Measurements from ENCODE around the gene RABL2A. TPM values are rescaled to one million over a fixed set of nuclear protein-coding genes. Genes with fewer than 3 reads are reported as not detected.
"Not testable (repeated sequence)": the region's sequence is repeated elsewhere in the genome, so short reads cannot be mapped to it uniquely, and the experiment has no call there.

RABL2A gene
- total RNA-seq, 1 donor from 2014 or later, result 24.9 TPM

- H3K4me1 Mint-ChIP-seq (ENCODE audit: unreplicated experiment); H3K27me3 Mint-ChIP-seq (ENCODE audit: unreplicated experiment): not testable (repeated sequence)
These were observed 23.0 kb upstream of the RABL2A start for GRCh38 chr2:113604085-113604477.

GRCh38 chr2:113604661-113605060, 22.4 kb upstream of the RABL2A start:
- H3K4me1 Mint-ChIP-seq (ENCODE audit: unreplicated experiment); H3K9me3 Mint-ChIP-seq (ENCODE audit: unreplicated experiment); DNase-seq (ENCODE audit: extremely low spot score, unreplicated experiment); H3K36me3 Mint-ChIP-seq (ENCODE audit: unreplicated experiment); H3K27me3 Mint-ChIP-seq (ENCODE audit: unreplicated experiment): not testable (repeated sequence)
- Mint-ChIP-seq H3K4me3 (ENCODE audit: unreplicated experiment) (peak overlapping the region; percentile 82), H3K27ac (ENCODE audit: unreplicated experiment) (peak overlapping the region; percentile 93)

More at GRCh38 chr2:113604085-113604477, 23.0 kb upstream of the RABL2A start:
- peak overlapping the region; percentile 82 for H3K4me3 Mint-ChIP-seq (ENCODE audit: unreplicated experiment)
- not testable (repeated sequence) for H3K9me3 Mint-ChIP-seq (ENCODE audit: unreplicated experiment); H3K36me3 Mint-ChIP-seq (ENCODE audit: unreplicated experiment)
- H3K27ac Mint-ChIP-seq (ENCODE audit: unreplicated experiment), result peak overlapping the region; percentile 93
- DNase-seq (ENCODE audit: extremely low spot score, unreplicated experiment), result peak; percentile 98
- TF ChIP-seq, protein P1, sequence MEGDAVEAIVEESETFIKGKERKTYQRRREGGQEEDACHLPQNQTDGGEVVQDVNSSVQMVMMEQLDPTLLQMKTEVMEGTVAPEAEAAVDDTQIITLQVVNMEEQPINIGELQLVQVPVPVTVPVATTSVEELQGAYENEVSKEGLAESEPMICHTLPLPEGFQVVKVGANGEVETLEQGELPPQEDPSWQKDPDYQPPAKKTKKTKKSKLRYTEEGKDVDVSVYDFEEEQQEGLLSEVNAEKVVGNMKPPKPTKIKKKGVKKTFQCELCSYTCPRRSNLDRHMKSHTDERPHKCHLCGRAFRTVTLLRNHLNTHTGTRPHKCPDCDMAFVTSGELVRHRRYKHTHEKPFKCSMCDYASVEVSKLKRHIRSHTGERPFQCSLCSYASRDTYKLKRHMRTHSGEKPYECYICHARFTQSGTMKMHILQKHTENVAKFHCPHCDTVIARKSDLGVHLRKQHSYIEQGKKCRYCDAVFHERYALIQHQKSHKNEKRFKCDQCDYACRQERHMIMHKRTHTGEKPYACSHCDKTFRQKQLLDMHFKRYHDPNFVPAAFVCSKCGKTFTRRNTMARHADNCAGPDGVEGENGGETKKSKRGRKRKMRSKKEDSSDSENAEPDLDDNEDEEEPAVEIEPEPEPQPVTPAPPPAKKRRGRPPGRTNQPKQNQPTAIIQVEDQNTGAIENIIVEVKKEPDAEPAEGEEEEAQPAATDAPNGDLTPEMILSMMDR (IDR thresholded peaks at IDR 0.05), result peak; percentile 94

DNA sequence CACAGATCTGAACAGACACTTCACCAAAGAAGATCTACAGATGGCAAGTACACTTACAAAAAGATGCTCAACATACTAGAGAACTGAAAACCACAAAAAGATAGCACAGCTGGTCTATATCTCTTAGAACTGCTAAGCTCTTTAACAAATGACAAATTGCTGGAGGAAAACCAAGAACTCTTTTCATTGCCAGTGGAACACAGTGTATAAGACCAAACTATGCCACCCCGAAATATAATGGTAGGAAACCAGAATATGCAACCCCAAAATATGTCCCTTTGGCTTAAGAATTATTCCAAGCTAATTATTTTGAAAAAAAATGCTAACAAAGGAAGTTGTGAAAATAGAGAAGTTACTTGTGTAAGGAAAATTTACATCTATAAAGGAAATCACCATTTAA, 21.0 kb upstream of the RABL2A start:
- H3K36me3 Mint-ChIP-seq (ENCODE audit: unreplicated experiment); H3K9me3 Mint-ChIP-seq (ENCODE audit: unreplicated experiment); H3K4me1 Mint-ChIP-seq (ENCODE audit: unreplicated experiment); H3K27me3 Mint-ChIP-seq (ENCODE audit: unreplicated experiment); DNase-seq (ENCODE audit: extremely low spot score, unreplicated experiment); H3K27ac Mint-ChIP-seq (ENCODE audit: unreplicated experiment); H3K4me3 Mint-ChIP-seq (ENCODE audit: unreplicated experiment): not testable (repeated sequence)

GRCh38 chr2:113609822-113610221, 17.2 kb upstream of the RABL2A start:
- not testable (repeated sequence) for H3K27ac Mint-ChIP-seq (ENCODE audit: unreplicated experiment); H3K27me3 Mint-ChIP-seq (ENCODE audit: unreplicated experiment); H3K4me3 Mint-ChIP-seq (ENCODE audit: unreplicated experiment); H3K4me1 Mint-ChIP-seq (ENCODE audit: unreplicated experiment); H3K36me3 Mint-ChIP-seq (ENCODE audit: unreplicated experiment); DNase-seq (ENCODE audit: extremely low spot score, unreplicated experiment); H3K9me3 Mint-ChIP-seq (ENCODE audit: unreplicated experiment)

DNA sequence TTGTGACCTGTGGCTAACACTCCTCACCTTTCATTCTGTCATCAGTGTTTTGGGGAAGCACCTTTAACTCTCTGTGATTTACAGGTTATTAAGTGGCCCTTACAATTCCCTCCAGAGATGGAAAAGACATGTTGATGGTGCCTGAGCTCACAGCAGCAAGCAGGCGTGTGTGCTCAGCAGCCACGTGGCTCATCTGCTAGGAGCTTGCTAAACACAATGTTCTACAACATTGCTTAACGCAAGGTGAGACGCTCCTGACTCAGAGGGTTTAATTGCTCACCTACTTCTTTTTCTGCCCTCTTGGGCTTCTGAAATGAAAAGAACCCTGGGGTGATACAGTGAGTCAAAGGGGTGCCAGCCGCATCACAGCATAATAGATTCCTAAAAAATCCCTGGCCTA, 6.1 kb upstream of the RABL2A start:
- H3K4me3 Mint-ChIP-seq (ENCODE audit: unreplicated experiment); H3K36me3 Mint-ChIP-seq (ENCODE audit: unreplicated experiment); DNase-seq (ENCODE audit: extremely low spot score, unreplicated experiment); H3K4me1 Mint-ChIP-seq (ENCODE audit: unreplicated experiment); H3K9me3 Mint-ChIP-seq (ENCODE audit: unreplicated experiment); H3K27ac Mint-ChIP-seq (ENCODE audit: unreplicated experiment); H3K27me3 Mint-ChIP-seq (ENCODE audit: unreplicated experiment): not testable (repeated sequence)

- H3K36me3 Mint-ChIP-seq (ENCODE audit: unreplicated experiment); H3K4me3 Mint-ChIP-seq (ENCODE audit: unreplicated experiment); H3K9me3 Mint-ChIP-seq (ENCODE audit: unreplicated experiment); H3K4me1 Mint-ChIP-seq (ENCODE audit: unreplicated experiment); H3K27ac Mint-ChIP-seq (ENCODE audit: unreplicated experiment); H3K27me3 Mint-ChIP-seq (ENCODE audit: unreplicated experiment): not testable (repeated sequence)
- DNase-seq (ENCODE audit: extremely low spot score, unreplicated experiment), result peak; percentile 57
These were observed 1.2 kb upstream of the RABL2A start for GRCh38 chr2:113625906-113626305.

GRCh38 chr2:113632849-113633345, 5.8 kb downstream of the RABL2A start:
- H3K4me3 Mint-ChIP-seq (ENCODE audit: unreplicated experiment); H3K27me3 Mint-ChIP-seq (ENCODE audit: unreplicated experiment); H3K9me3 Mint-ChIP-seq (ENCODE audit: unreplicated experiment); DNase-seq (ENCODE audit: extremely low spot score, unreplicated experiment); H3K4me1 Mint-ChIP-seq (ENCODE audit: unreplicated experiment); H3K36me3 Mint-ChIP-seq (ENCODE audit: unreplicated experiment); H3K27ac Mint-ChIP-seq (ENCODE audit: unreplicated experiment): not testable (repeated sequence)

GRCh38 chr2:113635358-113635757, 8.3 kb downstream of the RABL2A start:
- H3K9me3 Mint-ChIP-seq (ENCODE audit: unreplicated experiment); H3K27ac Mint-ChIP-seq (ENCODE audit: unreplicated experiment); DNase-seq (ENCODE audit: extremely low spot score, unreplicated experiment); H3K4me1 Mint-ChIP-seq (ENCODE audit: unreplicated experiment); H3K4me3 Mint-ChIP-seq (ENCODE audit: unreplicated experiment); H3K36me3 Mint-ChIP-seq (ENCODE audit: unreplicated experiment); H3K27me3 Mint-ChIP-seq (ENCODE audit: unreplicated experiment): not testable (repeated sequence)

DNA sequence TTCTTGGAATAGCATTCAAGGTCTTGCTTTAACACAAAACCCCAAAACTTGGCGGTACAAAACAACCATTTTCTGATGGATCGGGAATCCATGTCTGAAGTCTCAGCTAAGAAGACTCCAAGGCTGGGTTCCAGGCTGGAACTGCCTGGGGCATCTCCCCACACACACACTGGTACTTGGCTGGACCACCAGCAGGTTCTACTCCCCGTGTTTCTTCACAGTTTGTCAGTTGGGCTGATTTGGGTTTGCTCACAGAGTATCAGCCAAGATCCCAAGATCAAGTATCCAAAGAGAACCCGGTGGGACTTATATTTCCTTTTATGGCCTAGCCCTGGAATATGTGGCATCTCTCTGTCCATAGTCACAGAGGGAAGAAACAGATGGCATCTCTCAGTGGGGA, 9.2 kb downstream of the RABL2A start:
- H3K4me3 Mint-ChIP-seq (ENCODE audit: unreplicated experiment); DNase-seq (ENCODE audit: extremely low spot score, unreplicated experiment); H3K4me1 Mint-ChIP-seq (ENCODE audit: unreplicated experiment); H3K36me3 Mint-ChIP-seq (ENCODE audit: unreplicated experiment); H3K9me3 Mint-ChIP-seq (ENCODE audit: unreplicated experiment); H3K27me3 Mint-ChIP-seq (ENCODE audit: unreplicated experiment); H3K27ac Mint-ChIP-seq (ENCODE audit: unreplicated experiment): not testable (repeated sequence)

- not testable (repeated sequence) for H3K4me3 Mint-ChIP-seq (ENCODE audit: unreplicated experiment); H3K9me3 Mint-ChIP-seq (ENCODE audit: unreplicated experiment); H3K36me3 Mint-ChIP-seq (ENCODE audit: unreplicated experiment); H3K27ac Mint-ChIP-seq (ENCODE audit: unreplicated experiment); H3K4me1 Mint-ChIP-seq (ENCODE audit: unreplicated experiment); H3K27me3 Mint-ChIP-seq (ENCODE audit: unreplicated experiment); DNase-seq (ENCODE audit: extremely low spot score, unreplicated experiment)
These were observed 11.0 kb downstream of the RABL2A start for GRCh38 chr2:113638084-113638483.

DNA sequence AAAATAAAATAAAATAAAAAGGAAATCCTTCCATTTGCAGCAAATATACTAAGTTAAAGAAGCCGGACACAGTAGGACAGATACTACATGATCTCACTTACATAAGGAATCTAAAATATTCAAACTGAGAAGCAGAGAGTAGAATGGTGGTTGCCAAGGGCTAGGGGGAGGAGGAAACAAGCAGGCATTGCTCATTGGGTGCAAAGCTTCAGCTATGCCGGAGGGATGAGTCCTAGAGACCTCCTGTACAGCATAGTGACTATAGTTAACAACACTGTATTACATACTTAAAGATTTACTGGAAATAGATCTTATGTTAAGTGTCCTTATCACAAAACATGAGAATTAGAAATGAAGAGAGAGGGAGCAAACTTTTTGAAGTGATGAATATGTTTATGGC, 19.2 kb downstream of the RABL2A start:
- H3K27ac Mint-ChIP-seq (ENCODE audit: unreplicated experiment); DNase-seq (ENCODE audit: extremely low spot score, unreplicated experiment); H3K27me3 Mint-ChIP-seq (ENCODE audit: unreplicated experiment); H3K4me1 Mint-ChIP-seq (ENCODE audit: unreplicated experiment); H3K4me3 Mint-ChIP-seq (ENCODE audit: unreplicated experiment); H3K36me3 Mint-ChIP-seq (ENCODE audit: unreplicated experiment); H3K9me3 Mint-ChIP-seq (ENCODE audit: unreplicated experiment): not testable (repeated sequence)

Data from osteocyte (in vitro differentiated cells).